Left ventricle myocardium inferior (tissue), 1 donor: Measurements from ENCODE around the gene RBAK. TPM values are rescaled to one million over a fixed set of nuclear protein-coding genes. Genes with fewer than 3 reads are reported as not detected.
A peak's percentile ranks its signal among the peaks of the same experiment; 100 is the strongest.

ENCODE experiments used
- DNase-seq: peaks from one replicate; pipeline ENCODE4 v3.0.0-alpha.2; 2020
- H3K27ac ChIP-seq: fragments of 200-600 bp; replicated peaks from 2 replicates; pipeline ENCODE4 v1.8.0; 2021
- H3K27me3 ChIP-seq: fragments of 200-600 bp; 2 replicates; pipeline ENCODE4 v1.8.0; 2021; ENCODE audit warnings: low read depth
- H3K36me3 ChIP-seq: fragments of 200-600 bp; 2 replicates; pipeline ENCODE4 v1.8.0; 2021
- H3K4me1 ChIP-seq: fragments of 200-600 bp; 2 replicates; pipeline ENCODE4 v1.8.0; 2021
- H3K4me3 ChIP-seq: fragments of 200-600 bp; 2 replicates; pipeline ENCODE4 v1.8.0; 2021; ENCODE audit warnings: mild to moderate bottlenecking, moderate library complexity
- H3K9me3 ChIP-seq: fragments of 200-600 bp; replicated peaks from 2 replicates; pipeline ENCODE4 v1.8.0; 2021
- intact Hi-C: fragments of 100-400 bp; cut with micrococcal nuclease; formaldehyde crosslinking; loops from one replicate; pipeline ENCODE4 v1.11.0; 2022
- long read RNA-seq: library from polyadenylated mRNA; unstranded; transcript quantifications from one replicate; pipeline ENCODE4 v2.0.0, GENCODE V29; 2021
- total RNA-seq: library from RNA; stranded (reverse); fragmentation: NEBNext Ultra II Directional; extraction: Animal tissue kit (Norgen Biotek cat#: 25700); gene quantifications from one replicate; pipeline ENCODE4 v1.2.1, GENCODE V29; 2021
- TF ChIP-seq, protein P1 (sequence below): fragments of 200-600 bp; IDR thresholded peaks from 2 replicates; pipeline ENCODE4 v1.8.0; 2021; ENCODE audit warnings: antibody characterized with exemption, mild to moderate bottlenecking, borderline replicate concordance
- donor health status: DM: no; HTN: yes; CAD: no; lungs with severe emphysema.

The RBAK gene
- total RNA-seq: 8.4 TPM
- long read RNA-seq, full-length matches to known transcripts: 1 of 3 reads
- long read RNA-seq, partial matches to known transcripts: 0 of 3 reads
- long read RNA-seq, other reads (novel, unspliced or antisense): 2 of 3 reads

GRCh38 chr7:5045558-5046396 is at the start of gene RBAK:
RBAK (plus strand) TSS chr7:5045860; CDS start chr7:5048077, 2,217 bp downstream.
- intact Hi-C loops: no loop called here
- TF ChIP-seq, protein P1, sequence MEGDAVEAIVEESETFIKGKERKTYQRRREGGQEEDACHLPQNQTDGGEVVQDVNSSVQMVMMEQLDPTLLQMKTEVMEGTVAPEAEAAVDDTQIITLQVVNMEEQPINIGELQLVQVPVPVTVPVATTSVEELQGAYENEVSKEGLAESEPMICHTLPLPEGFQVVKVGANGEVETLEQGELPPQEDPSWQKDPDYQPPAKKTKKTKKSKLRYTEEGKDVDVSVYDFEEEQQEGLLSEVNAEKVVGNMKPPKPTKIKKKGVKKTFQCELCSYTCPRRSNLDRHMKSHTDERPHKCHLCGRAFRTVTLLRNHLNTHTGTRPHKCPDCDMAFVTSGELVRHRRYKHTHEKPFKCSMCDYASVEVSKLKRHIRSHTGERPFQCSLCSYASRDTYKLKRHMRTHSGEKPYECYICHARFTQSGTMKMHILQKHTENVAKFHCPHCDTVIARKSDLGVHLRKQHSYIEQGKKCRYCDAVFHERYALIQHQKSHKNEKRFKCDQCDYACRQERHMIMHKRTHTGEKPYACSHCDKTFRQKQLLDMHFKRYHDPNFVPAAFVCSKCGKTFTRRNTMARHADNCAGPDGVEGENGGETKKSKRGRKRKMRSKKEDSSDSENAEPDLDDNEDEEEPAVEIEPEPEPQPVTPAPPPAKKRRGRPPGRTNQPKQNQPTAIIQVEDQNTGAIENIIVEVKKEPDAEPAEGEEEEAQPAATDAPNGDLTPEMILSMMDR: no peak
- Histone ChIP-seq H3K27me3 (no peaks in the 10 kb centered on the region), H3K4me3 (peak within 1 kb of the TSS; percentile 92), H3K4me1 (peaks cover 25% of the 10 kb centered on the region), H3K27ac (peak within 1 kb of the TSS; percentile 89), H3K36me3 (peaks cover 28% of the 10 kb centered on the region), H3K9me3 (peaks cover 6% of the 10 kb centered on the region)
- peak; percentile 95 for DNase-seq

- intact Hi-C loops: no loop called here
- H3K36me3 ChIP-seq: peaks cover 64% of the 10 kb centered on the region
These were observed 48.9 kb upstream of the RBAK start for GRCh38 chr7:4996696-4997222.

GRCh38 chr7:4998244-4998643 is 47.4 kb upstream of the RBAK start:
- intact Hi-C loops: no loop called here
- no peak overlapping the region for H3K27ac ChIP-seq
- H3K36me3 ChIP-seq: peaks cover 59% of the 10 kb centered on the region

More at GRCh38 chr7:4996696-4997222, 48.9 kb upstream of the RBAK start:
- no peaks in the 10 kb centered on the region for H3K9me3 ChIP-seq
- TF ChIP-seq, protein P1: no peak
- no peaks in the 10 kb centered on the region for H3K4me1 ChIP-seq
- DNase-seq: no peak
- H3K27me3 ChIP-seq: no peaks in the 10 kb centered on the region
- H3K27ac ChIP-seq: no peak overlapping the region
- H3K4me3 ChIP-seq: no peak overlapping the region

GRCh38 chr7:4998910-4999309 is 46.8 kb upstream of the RBAK start:
- H3K4me1 ChIP-seq: no peaks in the 10 kb centered on the region
- H3K9me3 ChIP-seq: no peaks in the 10 kb centered on the region
- peaks cover 53% of the 10 kb centered on the region for H3K36me3 ChIP-seq
- H3K27ac ChIP-seq: no peak overlapping the region
- DNase-seq: no peak
- TF ChIP-seq, protein P1: no peak
- intact Hi-C loops: no loop called here
- H3K27me3 ChIP-seq: no peaks in the 10 kb centered on the region
- H3K4me3 ChIP-seq: no peak overlapping the region

More at GRCh38 chr7:4998244-4998643, 47.4 kb upstream of the RBAK start:
- Histone ChIP-seq H3K27me3 (no peaks in the 10 kb centered on the region), H3K4me3 (no peak overlapping the region), H3K9me3 (no peaks in the 10 kb centered on the region), H3K4me1 (no peaks in the 10 kb centered on the region)
- DNase-seq: no peak
- TF ChIP-seq, protein P1: no peak

DNA sequence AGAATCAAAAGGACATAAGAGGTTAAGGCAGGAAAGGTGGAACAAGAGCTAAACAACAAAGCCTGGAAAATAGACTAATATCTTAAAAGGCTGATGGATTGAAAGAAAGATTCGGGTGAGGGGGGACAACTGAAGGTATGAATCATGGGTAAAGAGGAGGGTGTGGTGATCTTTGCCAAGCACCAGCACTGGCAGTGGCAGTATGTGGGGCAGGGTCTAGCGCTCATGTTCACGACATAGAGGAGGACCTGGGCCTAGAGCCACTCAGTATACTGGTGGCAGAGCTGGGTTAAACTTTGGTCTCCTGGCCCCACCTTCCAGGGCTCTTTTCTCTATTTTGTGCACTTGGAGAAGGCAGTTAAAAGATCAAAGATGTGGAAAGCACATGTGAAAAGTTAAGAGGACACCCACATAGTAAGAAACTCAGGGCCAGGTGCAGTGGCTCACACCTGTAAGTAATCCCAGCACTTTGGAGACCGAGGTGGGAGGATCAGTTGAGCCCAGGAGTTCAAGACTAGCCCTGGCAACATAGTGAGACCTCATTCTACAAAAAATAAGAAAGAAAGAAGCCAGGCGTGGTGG is 46.2 kb upstream of the RBAK start:
- H3K4me3 ChIP-seq: no peak overlapping the region
- no peaks in the 10 kb centered on the region for H3K27me3 ChIP-seq
- H3K4me1 ChIP-seq: no peaks in the 10 kb centered on the region
- intact Hi-C loops: no loop called here
- H3K36me3 ChIP-seq: peaks cover 48% of the 10 kb centered on the region
- H3K9me3 ChIP-seq: no peaks in the 10 kb centered on the region
- TF ChIP-seq, protein P1: no peak
- no peak for DNase-seq
- H3K27ac ChIP-seq: no peak overlapping the region
